ENCODE results near the gene PKHD1.

The PKHD1 gene

DNA sequence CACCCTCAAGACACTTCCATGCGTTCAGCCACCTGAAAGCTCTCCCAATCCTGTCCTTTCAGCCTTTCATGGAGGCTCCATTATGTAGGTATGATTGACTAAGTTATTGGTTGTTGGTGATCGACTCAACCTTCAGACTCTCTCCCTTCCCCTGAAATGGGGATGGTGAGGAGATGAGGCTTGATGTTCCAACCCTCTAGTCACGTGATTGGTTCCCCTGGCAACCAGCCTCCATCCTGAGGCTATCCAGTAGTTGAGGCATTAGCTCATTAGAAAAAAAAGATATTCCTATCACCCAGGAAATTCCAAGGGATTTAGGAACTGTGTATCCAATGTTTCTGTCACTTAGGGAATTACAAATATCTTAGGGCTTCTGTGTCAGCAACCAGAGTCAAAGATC, 426.6 kb downstream of the PKHD1 start:
- no peak for DNase-seq

DNA sequence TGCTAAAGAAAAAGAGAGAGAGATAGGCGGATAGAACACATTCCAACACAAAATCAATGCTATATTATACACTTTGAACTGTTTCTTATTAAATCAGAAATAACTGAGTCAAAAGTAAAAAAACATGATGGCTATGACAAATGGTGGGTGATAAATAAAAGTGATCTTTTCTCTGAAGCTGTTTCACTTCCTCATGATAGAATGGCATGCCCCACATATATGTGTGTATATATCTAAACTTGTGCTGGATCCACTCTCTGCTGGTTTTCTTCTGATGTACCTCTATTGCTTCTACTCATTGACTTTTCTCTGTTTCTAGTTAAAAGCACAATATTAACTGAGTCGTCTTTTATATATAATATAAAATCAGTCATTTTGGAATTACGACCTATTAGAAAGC, 429.9 kb downstream of the PKHD1 start:
- DNase-seq: no peak

- DNase-seq: no peak
Measured at GRCh38 chr6:51655517-51655916, 431.9 kb downstream of the PKHD1 start.

GRCh38 chr6:51654647-51655046, 432.8 kb downstream of the PKHD1 start:
- DNase-seq: no peak

- no peak for DNase-seq
Measured at GRCh38 chr6:51651132-51651817, 436.1 kb downstream of the PKHD1 start.

DNA sequence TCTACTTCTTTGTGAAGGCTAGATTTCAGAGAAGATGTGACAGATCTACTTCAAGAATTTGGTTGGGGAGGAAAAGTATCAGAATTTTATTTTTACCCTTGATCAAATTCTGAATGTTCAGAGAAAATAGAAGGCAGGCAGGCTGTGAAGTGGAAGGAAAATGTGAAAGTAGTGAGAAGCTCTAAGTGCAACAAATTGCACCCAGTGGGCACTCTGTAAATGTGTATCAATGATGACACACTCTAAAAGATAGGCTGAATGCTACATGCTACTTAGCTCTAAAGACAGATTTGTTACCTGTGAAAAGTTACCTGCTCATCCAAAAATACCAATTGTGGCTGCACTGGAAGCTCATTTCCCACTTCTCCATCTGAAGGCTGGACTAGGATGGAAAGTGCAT, 438.6 kb downstream of the PKHD1 start:
- no peak for DNase-seq

DNA sequence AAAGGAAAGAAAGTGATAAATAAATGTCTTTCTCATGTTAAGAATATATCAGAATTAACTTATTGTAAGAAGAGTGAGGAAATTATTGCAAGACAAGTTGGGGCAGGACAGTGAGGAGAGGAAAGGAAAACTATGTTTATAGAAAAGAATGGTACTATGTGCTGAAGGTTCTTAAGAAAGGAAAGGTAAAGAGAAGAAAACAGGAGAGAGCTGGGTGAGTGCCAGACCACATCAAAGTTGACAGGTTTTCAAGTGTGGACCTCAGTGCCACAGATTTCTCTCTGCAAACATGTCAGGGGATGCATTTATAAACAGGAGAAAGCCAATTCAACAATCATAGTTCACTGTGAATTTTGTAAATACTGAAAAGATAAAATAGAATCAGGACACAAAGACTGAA, 439.2 kb downstream of the PKHD1 start:
- DNase-seq: no peak

DNA sequence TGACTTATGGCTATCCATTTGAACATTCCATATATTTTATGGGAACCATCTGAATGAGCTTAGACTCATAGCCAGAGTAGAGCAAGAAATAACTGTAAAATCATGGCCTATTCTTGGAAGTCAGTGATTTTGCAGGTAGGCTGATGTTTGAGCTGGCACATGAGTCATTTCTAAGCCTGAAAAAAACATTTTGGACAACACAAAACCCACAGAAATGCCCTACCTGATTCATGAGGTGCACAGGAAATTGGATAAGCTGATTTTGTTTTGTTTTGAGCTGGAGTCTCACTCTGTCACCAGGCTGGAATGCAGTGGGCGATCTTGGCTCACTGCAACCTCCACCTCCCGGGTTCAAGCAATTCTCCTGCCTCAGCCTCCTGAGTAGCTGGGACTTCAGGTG, 443.0 kb downstream of the PKHD1 start:
- DNase-seq: no peak

DNA sequence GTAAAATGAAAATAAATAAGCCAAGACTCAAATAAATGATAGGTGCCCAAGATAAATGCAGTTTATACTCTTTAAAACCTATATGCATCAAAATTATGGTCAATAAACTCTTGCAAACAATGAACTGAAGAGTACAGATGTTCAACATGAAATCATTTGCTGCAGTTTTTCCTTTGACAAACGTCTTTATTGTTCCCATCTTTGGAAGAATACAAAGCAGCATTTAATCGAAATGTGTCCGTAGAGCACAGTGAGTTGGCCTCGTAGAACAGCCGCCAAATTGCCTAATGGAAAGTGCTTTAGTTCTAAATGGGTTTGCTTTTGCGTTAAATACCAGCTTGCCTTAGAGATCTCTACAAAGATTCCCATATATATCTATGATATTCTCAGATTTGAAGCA, 447.4 kb downstream of the PKHD1 start:
- DNase-seq: no peak

GRCh38 chr6:51633424-51633823, 454.0 kb downstream of the PKHD1 start:
- no peak for DNase-seq

GRCh38 chr6:51630011-51630410, 457.4 kb downstream of the PKHD1 start:
- no peak for DNase-seq

DNA sequence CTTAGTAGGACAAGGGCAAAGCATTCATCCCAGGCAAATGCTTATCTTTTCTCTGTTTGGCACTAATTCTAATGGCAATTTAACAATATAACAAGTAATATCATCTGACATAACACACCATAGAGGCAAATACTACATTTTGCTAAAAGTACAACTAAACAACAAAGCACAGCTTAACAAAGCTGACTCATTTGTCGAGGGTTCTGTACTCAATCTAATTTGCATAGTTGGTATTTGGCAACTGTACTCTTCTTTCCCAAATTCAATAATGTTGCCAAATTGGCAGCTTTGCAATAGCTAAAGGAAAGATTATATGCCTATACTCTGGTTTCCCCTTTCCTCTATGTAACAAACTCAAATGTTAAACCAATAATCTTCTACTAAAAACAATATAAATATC, 461.0 kb downstream of the PKHD1 start:
- no peak for DNase-seq

- DNase-seq: no peak
Measured at GRCh38 chr6:51625566-51625965, 461.8 kb downstream of the PKHD1 start.

DNA sequence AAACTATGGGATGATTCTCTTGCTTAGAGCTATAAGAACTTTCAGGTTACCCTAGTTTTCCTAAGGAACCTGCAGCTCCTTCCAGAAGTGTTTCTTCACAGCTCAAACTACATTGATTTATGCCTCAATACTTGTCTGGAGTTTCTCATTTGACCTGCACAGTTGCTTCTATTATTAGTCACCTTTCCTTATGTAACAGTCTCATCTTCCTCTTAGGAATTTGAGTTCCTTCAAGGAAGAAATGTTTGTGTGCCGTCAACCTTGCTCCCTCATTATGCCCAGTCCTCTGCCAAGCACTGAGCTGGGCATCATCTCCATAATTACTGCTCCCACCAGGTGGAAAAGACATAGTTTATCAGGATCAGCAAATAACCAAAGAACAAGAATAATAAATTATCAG, 466.4 kb downstream of the PKHD1 start:
- DNase-seq: no peak

- no peak for DNase-seq
Measured at GRCh38 chr6:51619042-51619799, 468.2 kb downstream of the PKHD1 start.

- DNase-seq: no peak
Measured at GRCh38 chr6:51618563-51618962, 468.9 kb downstream of the PKHD1 start.

DNA sequence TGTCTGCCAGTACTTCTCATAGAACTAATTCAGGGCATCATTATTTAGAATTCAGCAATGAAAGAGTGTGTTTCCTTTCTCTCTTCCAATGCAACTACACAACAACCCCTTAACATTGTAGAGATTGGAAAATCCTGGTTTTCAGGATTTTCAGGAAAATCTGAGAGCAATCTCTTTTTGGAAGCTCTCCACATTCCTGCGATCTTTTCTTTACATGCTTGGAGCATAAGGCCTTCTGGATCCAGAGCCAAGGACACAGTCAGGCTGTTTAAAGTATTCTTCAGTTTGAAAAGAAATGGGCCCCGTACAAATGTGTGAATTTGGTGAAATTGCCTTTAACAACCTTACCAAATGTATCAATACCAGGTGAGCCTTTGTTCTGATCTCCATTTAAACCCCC, 469.7 kb downstream of the PKHD1 start:
- DNase-seq: no peak

GRCh38 chr6:51616243-51616642, 471.2 kb downstream of the PKHD1 start:
- no peak for DNase-seq

GRCh38 chr6:51614725-51615124, 472.7 kb downstream of the PKHD1 start:
- no peak for DNase-seq

DNA sequence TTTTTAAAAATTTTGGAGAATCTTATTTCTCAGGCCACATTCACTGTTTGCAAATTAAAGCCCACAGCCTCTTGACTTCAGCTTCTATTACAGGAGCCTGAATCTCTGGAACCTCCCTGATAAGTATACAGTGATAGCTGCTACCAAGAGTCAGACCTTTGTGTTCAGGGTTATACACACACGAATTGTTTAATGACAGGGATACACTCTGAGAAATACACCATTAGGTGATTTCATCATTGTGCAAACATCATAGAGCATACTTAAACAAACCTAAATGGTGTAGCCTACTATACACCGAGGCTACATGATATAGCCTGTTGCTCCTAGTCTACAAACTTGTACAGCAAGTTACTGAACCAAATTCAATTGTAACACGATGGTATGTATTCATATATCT, 473.9 kb downstream of the PKHD1 start:
- no peak for DNase-seq

DNA sequence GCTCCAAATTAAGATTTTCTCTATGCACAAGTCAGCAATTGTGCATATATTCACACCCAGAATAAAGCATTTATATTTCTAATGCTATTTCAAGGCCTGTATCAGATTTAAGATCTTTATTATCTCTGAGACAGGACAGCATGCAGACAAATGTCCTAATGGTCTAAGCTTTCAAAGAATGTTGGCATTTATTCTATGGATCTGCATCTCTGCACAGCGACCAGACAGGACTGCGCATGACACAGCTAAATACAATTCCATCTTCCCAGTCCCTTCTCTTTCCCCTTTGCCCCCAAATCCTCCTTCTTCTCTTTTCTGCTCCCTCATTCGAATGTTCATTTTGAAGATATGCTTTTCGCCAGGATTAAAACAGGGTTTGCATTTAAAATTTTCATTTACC, 478.5 kb downstream of the PKHD1 start:
- DNase-seq: no peak

GRCh38 chr6:51608383-51608782, 479.0 kb downstream of the PKHD1 start:
- no peak for DNase-seq

GRCh38 chr6:51600514-51600913, 486.9 kb downstream of the PKHD1 start:
- DNase-seq: no peak

GRCh38 chr6:51598171-51598570, 489.2 kb downstream of the PKHD1 start:
- no peak for DNase-seq

- no peak for DNase-seq
Measured at GRCh38 chr6:51594981-51595380, 492.4 kb downstream of the PKHD1 start.
